HG02623 (cell line): ENCODE measurements around the gene HOGA1.

Experiments used
- ATAC-seq: cut with Tn5 transposase; IDR thresholded peaks from one replicate; pipeline ENCODE4 v1.9.1; 2021; ENCODE audit warnings: moderate library complexity; ENCODE audit not compliant: unreplicated experiment

The HOGA1 gene

GRCh38 chr10:97578171-97578844 lies 5.9 kb upstream of the HOGA1 start:
- no peak for ATAC-seq

GRCh38 chr10:97580421-97581367 lies 3.5 kb upstream of the HOGA1 start:
- ATAC-seq: no peak

- no peak for ATAC-seq
These were observed 2.0 kb upstream of the HOGA1 start for GRCh38 chr10:97582169-97582568.

- no peak for ATAC-seq
These were observed 713 bp upstream of the HOGA1 start for GRCh38 chr10:97583476-97583875.

- ATAC-seq: no peak
These were observed 729 bp downstream of the HOGA1 start for GRCh38 chr10:97584798-97585438.

DNA sequence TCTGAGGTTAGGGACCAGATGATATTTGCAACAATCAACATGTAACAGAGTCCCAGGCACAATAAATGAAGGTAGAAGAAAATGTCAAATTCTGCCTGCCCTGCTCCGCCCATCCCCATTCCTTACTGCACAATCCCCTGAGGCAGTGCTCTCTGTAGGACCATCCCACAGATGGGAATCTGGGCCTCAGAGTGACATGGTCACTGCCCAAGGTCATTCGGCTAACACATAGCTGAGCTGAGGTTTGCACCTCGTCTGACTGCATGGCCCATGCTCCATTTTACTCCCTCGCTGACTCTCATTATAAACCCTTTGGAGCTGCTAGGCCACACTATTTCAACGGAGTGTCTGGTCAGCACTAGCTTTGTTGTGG lies 1.2 kb downstream of the HOGA1 start:
- ATAC-seq: no peak

GRCh38 chr10:97587183-97587582 lies 3.0 kb downstream of the HOGA1 start:
- no peak for ATAC-seq

- ATAC-seq: no peak
These were observed 5.3 kb downstream of the HOGA1 start, which contains the start of gene C10orf62 for GRCh38 chr10:97589479-97589878. Gene C10orf62, plus strand, starts transcription at chr10:97589721. Its CDS starts 177 bp downstream, at chr10:97589898.

DNA sequence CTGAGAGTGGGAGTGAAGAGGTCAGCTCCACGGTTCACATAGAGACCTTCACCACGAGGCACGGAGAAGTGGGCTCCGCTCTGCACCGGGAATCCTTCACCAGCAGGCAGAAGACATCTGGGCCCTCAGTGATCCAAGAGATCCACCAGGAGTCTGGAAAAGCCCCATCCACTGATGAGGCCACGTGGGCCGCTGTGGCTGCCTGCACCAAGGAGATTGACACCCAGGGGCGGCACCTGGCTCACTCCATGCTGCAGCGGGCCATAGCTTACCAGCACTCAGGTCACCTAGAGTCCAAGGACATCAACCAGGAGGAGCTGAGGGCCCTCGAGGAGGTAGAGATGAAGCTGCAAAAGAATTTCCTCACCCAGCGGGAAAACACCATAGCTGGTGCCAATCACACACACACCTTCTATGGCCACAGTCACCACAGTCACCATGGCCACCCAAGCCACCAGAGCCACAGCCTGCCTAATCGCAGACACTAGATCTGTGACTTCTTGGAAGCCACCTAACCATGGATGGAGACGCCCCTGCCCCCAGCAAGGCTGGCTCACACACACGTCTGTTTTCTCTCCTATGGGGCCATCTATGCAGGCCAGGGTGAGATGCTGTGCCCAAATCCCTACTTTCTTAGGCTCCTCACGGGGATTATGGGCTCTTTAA lies 6.0 kb downstream of the HOGA1 start:
- ATAC-seq: no peak

DNA sequence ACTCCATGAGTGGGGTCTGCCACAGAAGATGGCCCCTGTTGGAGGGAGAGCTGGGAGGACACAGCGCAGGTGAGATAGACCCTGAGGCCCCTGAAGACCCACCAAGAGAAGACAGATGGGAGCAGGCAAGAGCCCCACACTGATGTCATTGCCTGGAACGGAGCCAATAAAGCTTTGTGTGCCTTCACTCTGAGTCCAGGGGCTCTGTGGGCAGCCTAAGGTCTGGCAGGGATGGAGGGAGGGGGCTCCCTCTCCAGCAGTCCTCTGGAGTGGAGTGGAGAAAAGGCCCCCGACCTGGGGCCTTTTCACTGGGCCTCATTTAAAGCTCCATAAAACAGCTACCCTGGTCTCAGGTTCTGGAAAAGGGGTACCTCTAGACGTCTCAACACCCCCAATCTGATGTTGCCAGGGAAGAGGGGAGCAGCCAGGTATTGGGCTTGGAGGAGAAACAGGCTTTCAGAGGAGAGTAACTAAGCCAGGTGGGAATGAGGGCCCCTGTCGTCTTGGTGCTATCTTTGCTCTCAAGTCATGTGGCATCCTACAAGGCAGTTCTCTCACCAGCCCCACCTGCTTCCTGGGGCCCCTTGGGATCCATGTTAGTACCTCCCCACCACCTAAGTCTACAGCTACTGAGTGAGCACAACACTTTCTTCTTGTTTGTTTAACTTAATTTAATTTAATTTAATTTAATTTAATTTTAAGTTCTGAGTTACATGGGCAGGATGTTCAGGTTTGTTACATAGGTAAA lies 6.7 kb downstream of the HOGA1 start:
- no peak for ATAC-seq

DNA sequence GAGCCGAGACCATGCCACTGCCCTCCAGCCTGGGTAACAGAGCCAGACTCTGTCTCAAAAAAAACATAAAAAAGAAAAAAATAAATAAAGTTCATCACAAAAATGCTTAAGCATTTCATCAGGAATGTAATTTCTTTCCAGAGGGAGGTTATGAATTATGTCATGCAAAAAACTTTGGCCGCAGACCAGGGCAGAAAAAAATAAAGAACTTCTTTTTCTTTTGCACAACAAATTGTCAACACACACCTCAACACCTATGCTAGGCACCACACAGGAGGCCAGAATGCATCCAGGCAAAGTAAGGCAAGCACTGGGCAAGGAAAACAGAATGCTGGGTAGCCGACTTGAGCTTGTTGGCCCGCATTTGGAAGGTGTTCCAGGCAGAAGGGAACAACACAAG lies 9.2 kb downstream of the HOGA1 start:
- ATAC-seq: no peak

- ATAC-seq: no peak
These were observed 12.2 kb downstream of the HOGA1 start for GRCh38 chr10:97596101-97597082.

- no peak for ATAC-seq
These were observed 13.6 kb downstream of the HOGA1 start for GRCh38 chr10:97597778-97598177.

- no peak for ATAC-seq
These were observed 14.4 kb downstream of the HOGA1 start for GRCh38 chr10:97598407-97599271.

GRCh38 chr10:97599272-97599619 lies 15.1 kb downstream of the HOGA1 start:
- ATAC-seq: no peak

DNA sequence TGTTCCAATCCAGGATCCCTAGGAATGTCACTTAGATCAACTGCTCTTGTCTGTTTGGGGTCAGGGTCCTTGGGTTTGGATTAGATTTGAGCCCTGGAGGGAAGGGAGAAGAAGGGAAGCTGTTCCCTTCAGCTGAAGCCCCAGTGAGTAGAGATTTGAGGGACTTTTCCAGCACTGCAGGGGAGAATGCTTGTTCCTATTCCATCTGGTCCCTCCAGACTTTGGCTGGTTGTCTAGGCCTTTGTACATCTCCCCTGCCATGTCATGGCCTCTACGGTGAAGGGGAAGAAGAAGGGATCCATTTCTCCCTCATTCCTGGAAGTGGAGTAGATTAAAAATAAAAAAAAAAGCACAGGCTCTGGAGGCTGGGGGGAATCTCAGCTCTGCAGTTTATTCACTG lies 16.4 kb downstream of the HOGA1 start:
- ATAC-seq: no peak

GRCh38 chr10:97601268-97602215 lies 17.4 kb downstream of the HOGA1 start:
- ATAC-seq: no peak
